SK-N-SH treated with all-trans-retinoic acid at 6 μM for 48 hours (cell line): ENCODE measurements around the gene TIAM2.

Source experiments
- ARNTL ChIP-seq: fragments of 450-650 bp; formaldehyde crosslinking; IDR thresholded peaks from 2 replicates; pipeline ENCODE4 v1.5.0; 2020; ENCODE audit warnings: low read depth, mild to moderate bottlenecking, moderate library complexity, borderline replicate concordance
- GLIS3 ChIP-seq: fragments of 250-450 bp; sonication (Bioruptor Pico); IDR thresholded peaks from 2 replicates; pipeline ENCODE4 v1.5.0; 2020; ENCODE audit warnings: mild to moderate bottlenecking, moderate library complexity
- OSR1 ChIP-seq: fragments of 250-450 bp; sonication (Bioruptor Pico); IDR thresholded peaks from 2 replicates; pipeline ENCODE4 v1.8.0; 2022; ENCODE audit warnings: moderate library complexity, mild to moderate bottlenecking, inconsistent platforms
- PPARA ChIP-seq: fragments of 250-450 bp; sonication (Bioruptor Pico); IDR thresholded peaks from 2 replicates; pipeline ENCODE4 v1.5.0; 2020; ENCODE audit warnings: mild to moderate bottlenecking, borderline replicate concordance
- TOX ChIP-seq: fragments of 250-450 bp; sonication (Bioruptor Pico); IDR thresholded peaks from 2 replicates; pipeline ENCODE4 v1.8.0; 2021; ENCODE audit warnings: mild to moderate bottlenecking, moderate library complexity, borderline replicate concordance
- ZC3H10 ChIP-seq: fragments of 250-450 bp; sonication (Bioruptor Pico); IDR thresholded peaks from 2 replicates; pipeline ENCODE4 v1.5.1; 2021; ENCODE audit warnings: mild to moderate bottlenecking, moderate library complexity
- ZFP3 ChIP-seq: fragments of 250-450 bp; sonication (Bioruptor Pico); IDR thresholded peaks from 2 replicates; pipeline ENCODE4 v1.5.0; 2020; ENCODE audit warnings: mild to moderate bottlenecking, moderate library complexity
- ZFP30 ChIP-seq: fragments of 450-650 bp; formaldehyde crosslinking; IDR thresholded peaks from 2 replicates; pipeline ENCODE4 v1.5.0; 2022; ENCODE audit warnings: mild to moderate bottlenecking, moderate library complexity
- ZNF8 ChIP-seq: fragments of 450-650 bp; formaldehyde crosslinking; IDR thresholded peaks from 2 replicates; pipeline ENCODE4 v1.5.0; 2020; ENCODE audit warnings: mild to moderate bottlenecking, moderate library complexity
- TF ChIP-seq, protein P1 (sequence below): fragments of 250-450 bp; sonication (Bioruptor Pico); IDR thresholded peaks from 2 replicates; pipeline ENCODE4 v1.8.0; 2020; ENCODE audit warnings: mild to moderate bottlenecking, moderate library complexity, borderline replicate concordance
- TF ChIP-seq, protein P2 (sequence below): fragments of 250-450 bp; sonication (Bioruptor Pico); IDR thresholded peaks from 2 replicates; pipeline ENCODE4 v1.8.0; 2021; ENCODE audit warnings: low read depth, mild to moderate bottlenecking, moderate library complexity, borderline replicate concordance

DNA sequence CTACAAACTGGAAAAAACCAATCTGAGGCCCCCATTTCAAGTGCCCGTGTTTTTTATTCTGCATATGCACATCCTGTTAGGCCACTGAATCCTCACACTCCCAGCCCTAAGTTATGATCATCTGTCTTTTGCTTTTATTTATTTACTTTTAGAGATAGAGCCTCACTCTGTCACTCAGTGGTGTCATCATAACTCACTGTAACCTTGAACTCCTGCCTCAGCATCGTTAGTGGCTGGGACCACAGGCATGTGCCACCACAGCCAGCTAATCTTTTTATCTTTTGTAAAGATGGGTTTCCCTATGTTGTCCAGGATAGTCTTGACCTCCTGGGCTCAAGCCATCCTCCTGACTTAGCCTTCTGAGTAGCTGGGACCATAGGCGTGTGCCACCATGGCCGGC is 239.1 kb downstream of the TIAM2 start:
- no peak for TF ChIP-seq ZFP30
- no peak for TF ChIP-seq PPARA (CRISPR knock-in tag)
- no peak for TF ChIP-seq ZFP3 (CRISPR knock-in tag)
- TF ChIP-seq GLIS3 (CRISPR knock-in tag), result no peak
- no peak for TF ChIP-seq ZNF8 (CRISPR knock-in tag)
- no peak for TF ChIP-seq TOX (CRISPR knock-in tag)
- TF ChIP-seq, protein P1, sequence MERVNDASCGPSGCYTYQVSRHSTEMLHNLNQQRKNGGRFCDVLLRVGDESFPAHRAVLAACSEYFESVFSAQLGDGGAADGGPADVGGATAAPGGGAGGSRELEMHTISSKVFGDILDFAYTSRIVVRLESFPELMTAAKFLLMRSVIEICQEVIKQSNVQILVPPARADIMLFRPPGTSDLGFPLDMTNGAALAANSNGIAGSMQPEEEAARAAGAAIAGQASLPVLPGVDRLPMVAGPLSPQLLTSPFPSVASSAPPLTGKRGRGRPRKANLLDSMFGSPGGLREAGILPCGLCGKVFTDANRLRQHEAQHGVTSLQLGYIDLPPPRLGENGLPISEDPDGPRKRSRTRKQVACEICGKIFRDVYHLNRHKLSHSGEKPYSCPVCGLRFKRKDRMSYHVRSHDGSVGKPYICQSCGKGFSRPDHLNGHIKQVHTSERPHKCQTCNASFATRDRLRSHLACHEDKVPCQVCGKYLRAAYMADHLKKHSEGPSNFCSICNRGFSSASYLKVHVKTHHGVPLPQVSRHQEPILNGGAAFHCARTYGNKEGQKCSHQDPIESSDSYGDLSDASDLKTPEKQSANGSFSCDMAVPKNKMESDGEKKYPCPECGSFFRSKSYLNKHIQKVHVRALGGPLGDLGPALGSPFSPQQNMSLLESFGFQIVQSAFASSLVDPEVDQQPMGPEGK (CRISPR knock-in tag), result no peak
- TF ChIP-seq, protein P2, sequence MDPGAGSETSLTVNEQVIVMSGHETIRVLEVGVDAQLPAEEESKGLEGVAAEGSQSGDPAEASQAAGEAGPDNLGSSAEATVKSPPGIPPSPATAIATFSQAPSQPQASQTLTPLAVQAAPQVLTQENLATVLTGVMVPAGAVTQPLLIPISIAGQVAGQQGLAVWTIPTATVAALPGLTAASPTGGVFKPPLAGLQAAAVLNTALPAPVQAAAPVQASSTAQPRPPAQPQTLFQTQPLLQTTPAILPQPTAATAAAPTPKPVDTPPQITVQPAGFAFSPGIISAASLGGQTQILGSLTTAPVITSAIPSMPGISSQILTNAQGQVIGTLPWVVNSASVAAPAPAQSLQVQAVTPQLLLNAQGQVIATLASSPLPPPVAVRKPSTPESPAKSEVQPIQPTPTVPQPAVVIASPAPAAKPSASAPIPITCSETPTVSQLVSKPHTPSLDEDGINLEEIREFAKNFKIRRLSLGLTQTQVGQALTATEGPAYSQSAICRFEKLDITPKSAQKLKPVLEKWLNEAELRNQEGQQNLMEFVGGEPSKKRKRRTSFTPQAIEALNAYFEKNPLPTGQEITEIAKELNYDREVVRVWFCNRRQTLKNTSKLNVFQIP (CRISPR knock-in tag), result no peak
- no peak for TF ChIP-seq OSR1 (CRISPR knock-in tag)
- no peak for TF ChIP-seq ZC3H10 (CRISPR knock-in tag)
- no peak for TF ChIP-seq ARNTL
